OCI-LY7 (cell line): ENCODE data around the gene SOS1. TPM values are rescaled to one million over a fixed set of nuclear protein-coding genes. Genes with fewer than 3 reads are reported as not detected.
A peak's percentile ranks its signal among the peaks of the same experiment; 100 is the strongest.

Experiments used
- BruUV-seq: library from RNA; stranded (reverse); fragments of 400-500 nt; replicated peaks from 2 replicates; lab custom pipeline; 2021; lab: Mats Ljungman, UMichigan
- CTCF ChIA-PET: fragments of 300-600 bp; sonication (Branson Sonifier 250); formaldehyde crosslinking; loops from one replicate; lab custom pipeline; 2022; ENCODE audit warnings: antibody characterized with exemption; ENCODE audit not compliant: unreplicated experiment; lab: Charles Lee
- POLR2A ChIA-PET: fragments of 300-600 bp; sonication (Branson Sonifier 250); formaldehyde crosslinking; loops from one replicate; lab custom pipeline; 2022; ENCODE audit warnings: antibody characterized with exemption; lab: Charles Lee
- DNase-seq: peaks from one replicate; pipeline ENCODE4 v3.0.0-alpha.2; 2015; ENCODE audit warnings: low spot score
- H2AFZ ChIP-seq: fragments of 200-600 bp; sonication (generic), shearing (Covaris generic); 2 replicates; pipeline ENCODE4 v1.6.1; 2014; ENCODE audit warnings: mild to moderate bottlenecking, antibody characterized with exemption, low read length, moderate library complexity
- H3K27ac ChIP-seq: fragments of 200-600 bp; sonication (generic); 2 replicates; pipeline ENCODE4 v1.5.1; 2014; ENCODE audit warnings: mixed run types, low read depth, mild to moderate bottlenecking, moderate library complexity, low read length, inconsistent platforms; ENCODE audit not compliant: poor library complexity, severe bottlenecking
- H3K36me3 ChIP-seq: fragments of 200-600 bp; sonication (generic); 2 replicates; pipeline ENCODE4 v1.6.1; 2014; ENCODE audit warnings: mild to moderate bottlenecking, antibody characterized with exemption, low read length, moderate library complexity, mixed read lengths; ENCODE audit not compliant: insufficient read depth
- H3K4me1 ChIP-seq: fragments of 200-600 bp; sonication (generic); 2 replicates; pipeline ENCODE4 v1.5.1; 2014; ENCODE audit warnings: mild to moderate bottlenecking, low read length; ENCODE audit not compliant: insufficient read depth, poor library complexity, severe bottlenecking
- H3K4me2 ChIP-seq: fragments of 200-600 bp; sonication (generic); 2 replicates; pipeline ENCODE4 v1.6.1; 2014; ENCODE audit warnings: mild to moderate bottlenecking, low read length
- H3K4me3 ChIP-seq: fragments of 200-600 bp; sonication (generic); 2 replicates; pipeline ENCODE4 v1.5.1; 2014; ENCODE audit warnings: mild to moderate bottlenecking, low read depth, low read length; ENCODE audit not compliant: poor library complexity, severe bottlenecking
- H3K79me2 ChIP-seq: fragments of 200-600 bp; sonication (generic); 2 replicates; pipeline ENCODE4 v1.6.1; 2016; ENCODE audit warnings: low read depth, mild to moderate bottlenecking, low read length, moderate library complexity, mixed read lengths; ENCODE audit not compliant: insufficient read depth
- H3K9me2 ChIP-seq: fragments of 200-600 bp; sonication (generic); 2 replicates; pipeline ENCODE4 v1.6.1; 2016; ENCODE audit warnings: mild to moderate bottlenecking, low read length, mixed read lengths; ENCODE audit not compliant: insufficient read depth
- H3K9me3 ChIP-seq: fragments of 200-600 bp; sonication (generic); 2 replicates; pipeline ENCODE4 v1.6.1; 2014; ENCODE audit warnings: mild to moderate bottlenecking, mixed run types, low read length, mixed read lengths
- H4K20me1 ChIP-seq: fragments of 200-600 bp; sonication (generic); 2 replicates; pipeline ENCODE4 v1.6.1; 2014; ENCODE audit warnings: mild to moderate bottlenecking, antibody characterized with exemption, low read length, moderate library complexity, mixed read lengths; ENCODE audit not compliant: insufficient read depth
- CTCF ChIP-seq: fragments of 200-600 bp; sonication (generic); conservative IDR thresholded peaks from 2 replicates; pipeline ENCODE4 v1.5.1; 2014; ENCODE audit warnings: mild to moderate bottlenecking, antibody characterized with exemption, low read length, moderate library complexity, mixed read lengths
- EZH2phosphoT487 ChIP-seq: fragments of 200-600 bp; sonication (generic); IDR thresholded peaks from 2 replicates; pipeline ENCODE4 v1.6.1; 2018; ENCODE audit warnings: low read depth, borderline replicate concordance, mild to moderate bottlenecking, mixed run types, antibody characterized with exemption, low read length, moderate library complexity, mixed read lengths
- intact Hi-C: fragments of 100-400 bp; cut with micrococcal nuclease; formaldehyde crosslinking; loops from one replicate; pipeline ENCODE4 v1.10.0; 2022; ENCODE audit not compliant: unreplicated experiment
- total RNA-seq, 2 experiments: library from RNA; depleted of rRNA in 1 of 2; stranded (reverse); fragments of >200 nt in 1 of 2; shearing (Covaris generic) in 1 of 2; gene quantifications; 2 replicates each; pipeline ENCODE4 v1.2.3, GENCODE V29; 2014 to 2022

Gene SOS1
- total RNA-seq, 2 experiments from 2014 or later, result 21.3 to 40.0 TPM

DNA sequence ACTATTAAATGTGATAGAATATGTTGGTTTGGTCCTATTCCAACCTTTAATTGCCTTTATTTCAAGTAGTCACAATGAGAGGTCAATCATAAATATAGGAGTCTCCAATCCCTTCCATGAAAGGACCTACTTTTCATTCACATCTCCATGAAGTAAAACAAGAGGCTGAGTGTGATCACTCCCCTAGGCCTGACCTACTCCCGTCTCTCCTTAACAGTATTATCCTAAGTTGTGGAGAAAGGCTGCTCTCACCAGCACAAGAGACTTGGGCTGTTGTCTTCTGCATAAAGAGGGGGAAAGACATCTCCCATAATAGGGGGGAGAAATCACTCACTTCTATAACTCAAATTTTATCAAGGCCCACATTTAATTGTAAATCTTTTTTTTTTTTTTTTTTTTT, 105.4 kb downstream of the SOS1 start:
- no peak overlapping the region for H3K27ac ChIP-seq
- H2AFZ ChIP-seq, result no peak overlapping the region
- H3K4me1 ChIP-seq, result no peaks in the 10 kb centered on the region
- no TSS peak for BruUV-seq
- POLR2A ChIA-PET, result interaction anchor here (0.6 to 1.0 kb wide), 3 partner anchors 9 to 28 kb away, joined by 3 read pairs; no protein-coding TSS in a partner anchor
- CTCF ChIA-PET, result no interaction called here
- TF ChIP-seq CTCF (no peak), EZH2phosphoT487 (no peak)
- intact Hi-C loops, result no loop called here
- DNase-seq, result no peak
- no peak overlapping the region for H3K4me3 ChIP-seq
- no peaks in the 10 kb centered on the region for H4K20me1 ChIP-seq
- H3K36me3 ChIP-seq, result peaks cover 38% of the 10 kb centered on the region
- H3K9me3 ChIP-seq, result no peaks in the 10 kb centered on the region
- H3K79me2 ChIP-seq, result no peaks in the 10 kb centered on the region
- no peaks in the 10 kb centered on the region for H3K9me2 ChIP-seq
- H3K4me2 ChIP-seq, result no peak overlapping the region

GRCh38 chr2:39013871-39014270, 107.0 kb downstream of the SOS1 start:
- intact Hi-C loops, result no loop called here
- ChIA-PET CTCF (no interaction called here), POLR2A (interaction anchor here (0.7 kb wide), 1 partner anchor 15 kb away, joined by 3 read pairs; no protein-coding TSS in a partner anchor)
- Histone ChIP-seq H3K4me3 (no peak overlapping the region), H3K79me2 (no peaks in the 10 kb centered on the region), H2AFZ (no peak overlapping the region), H3K36me3 (peaks cover 48% of the 10 kb centered on the region), H3K4me2 (no peak overlapping the region), H3K9me2 (no peaks in the 10 kb centered on the region), H4K20me1 (no peaks in the 10 kb centered on the region), H3K27ac (no peak overlapping the region), H3K4me1 (peaks cover 4% of the 10 kb centered on the region), H3K9me3 (no peaks in the 10 kb centered on the region)
- TF ChIP-seq EZH2phosphoT487, result no peak
- no peak for TF ChIP-seq CTCF
- no peak for DNase-seq
- no TSS peak for BruUV-seq

GRCh38 chr2:39008665-39009064, 112.2 kb downstream of the SOS1 start:
- no TSS peak for BruUV-seq
- CTCF ChIA-PET, result interaction anchor here (0.9 kb wide), 1 partner anchor 21 kb away, joined by 3 read pairs; no protein-coding TSS in a partner anchor
- intact Hi-C loops, result no loop called here

More at GRCh38 chr2:39008665-39009064, 112.2 kb downstream of the SOS1 start:
- Histone ChIP-seq H3K4me2 (peak overlapping the region; percentile 13; the same call in 1 of the 2 replicates), H3K36me3 (peaks cover 90% of the 10 kb centered on the region), H2AFZ (no peak overlapping the region), H3K27ac (no peak overlapping the region), H3K79me2 (no peaks in the 10 kb centered on the region), H4K20me1 (no peaks in the 10 kb centered on the region), H3K9me3 (no peaks in the 10 kb centered on the region), H3K4me3 (no peak overlapping the region), H3K9me2 (no peaks in the 10 kb centered on the region), H3K4me1 (peaks cover 11% of the 10 kb centered on the region)
- peak; percentile 5 for DNase-seq
- POLR2A ChIA-PET, result no interaction called here
- TF ChIP-seq EZH2phosphoT487, result no peak
- TF ChIP-seq CTCF, result no peak
